GM19099 (cell line): ENCODE measurements around the gene NF1.

Source experiments
- POLR2A ChIP-seq: IDR thresholded peaks from 3 replicates; pipeline ENCODE4 v1.6.1; 2011; ENCODE audit warnings: low read depth; ENCODE audit not compliant: insufficient read length; ENCODE audit errors: extremely low read depth

The NF1 gene, protein sequence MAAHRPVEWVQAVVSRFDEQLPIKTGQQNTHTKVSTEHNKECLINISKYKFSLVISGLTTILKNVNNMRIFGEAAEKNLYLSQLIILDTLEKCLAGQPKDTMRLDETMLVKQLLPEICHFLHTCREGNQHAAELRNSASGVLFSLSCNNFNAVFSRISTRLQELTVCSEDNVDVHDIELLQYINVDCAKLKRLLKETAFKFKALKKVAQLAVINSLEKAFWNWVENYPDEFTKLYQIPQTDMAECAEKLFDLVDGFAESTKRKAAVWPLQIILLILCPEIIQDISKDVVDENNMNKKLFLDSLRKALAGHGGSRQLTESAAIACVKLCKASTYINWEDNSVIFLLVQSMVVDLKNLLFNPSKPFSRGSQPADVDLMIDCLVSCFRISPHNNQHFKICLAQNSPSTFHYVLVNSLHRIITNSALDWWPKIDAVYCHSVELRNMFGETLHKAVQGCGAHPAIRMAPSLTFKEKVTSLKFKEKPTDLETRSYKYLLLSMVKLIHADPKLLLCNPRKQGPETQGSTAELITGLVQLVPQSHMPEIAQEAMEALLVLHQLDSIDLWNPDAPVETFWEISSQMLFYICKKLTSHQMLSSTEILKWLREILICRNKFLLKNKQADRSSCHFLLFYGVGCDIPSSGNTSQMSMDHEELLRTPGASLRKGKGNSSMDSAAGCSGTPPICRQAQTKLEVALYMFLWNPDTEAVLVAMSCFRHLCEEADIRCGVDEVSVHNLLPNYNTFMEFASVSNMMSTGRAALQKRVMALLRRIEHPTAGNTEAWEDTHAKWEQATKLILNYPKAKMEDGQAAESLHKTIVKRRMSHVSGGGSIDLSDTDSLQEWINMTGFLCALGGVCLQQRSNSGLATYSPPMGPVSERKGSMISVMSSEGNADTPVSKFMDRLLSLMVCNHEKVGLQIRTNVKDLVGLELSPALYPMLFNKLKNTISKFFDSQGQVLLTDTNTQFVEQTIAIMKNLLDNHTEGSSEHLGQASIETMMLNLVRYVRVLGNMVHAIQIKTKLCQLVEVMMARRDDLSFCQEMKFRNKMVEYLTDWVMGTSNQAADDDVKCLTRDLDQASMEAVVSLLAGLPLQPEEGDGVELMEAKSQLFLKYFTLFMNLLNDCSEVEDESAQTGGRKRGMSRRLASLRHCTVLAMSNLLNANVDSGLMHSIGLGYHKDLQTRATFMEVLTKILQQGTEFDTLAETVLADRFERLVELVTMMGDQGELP (N-terminal part only)

DNA sequence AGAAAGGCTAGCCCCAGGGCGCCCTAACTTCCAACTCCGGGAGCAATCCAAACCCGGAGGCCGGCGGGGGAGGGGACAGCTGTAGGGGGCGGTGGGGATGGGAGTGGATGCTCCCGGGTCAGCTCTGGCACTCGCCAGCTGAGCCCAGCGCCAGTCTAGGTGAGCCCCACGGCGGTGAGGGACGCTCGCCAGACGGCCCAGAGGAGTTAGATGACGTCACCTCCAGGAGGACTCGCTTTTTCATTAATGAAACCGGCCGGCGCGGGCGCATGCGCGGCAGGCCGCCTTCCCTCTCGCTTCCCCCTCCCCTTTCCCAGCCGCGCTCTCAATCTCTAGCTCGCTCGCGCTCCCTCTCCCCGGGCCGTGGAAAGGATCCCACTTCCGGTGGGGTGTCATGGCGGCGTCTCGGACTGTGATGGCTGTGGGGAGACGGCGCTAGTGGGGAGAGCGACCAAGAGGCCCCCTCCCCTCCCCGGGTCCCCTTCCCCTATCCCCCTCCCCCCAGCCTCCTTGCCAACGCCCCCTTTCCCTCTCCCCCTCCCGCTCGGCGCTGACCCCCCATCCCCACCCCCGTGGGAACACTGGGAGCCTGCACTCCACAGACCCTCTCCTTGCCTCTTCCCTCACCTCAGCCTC lies at the start of gene NF1:
Gene NF1 (plus strand): TSS at position 378 of the 636 bp plus-strand sequence. CDS start 333 bp downstream, outside the sequence.
- peak; percentile 57 for TF ChIP-seq POLR2A

DNA sequence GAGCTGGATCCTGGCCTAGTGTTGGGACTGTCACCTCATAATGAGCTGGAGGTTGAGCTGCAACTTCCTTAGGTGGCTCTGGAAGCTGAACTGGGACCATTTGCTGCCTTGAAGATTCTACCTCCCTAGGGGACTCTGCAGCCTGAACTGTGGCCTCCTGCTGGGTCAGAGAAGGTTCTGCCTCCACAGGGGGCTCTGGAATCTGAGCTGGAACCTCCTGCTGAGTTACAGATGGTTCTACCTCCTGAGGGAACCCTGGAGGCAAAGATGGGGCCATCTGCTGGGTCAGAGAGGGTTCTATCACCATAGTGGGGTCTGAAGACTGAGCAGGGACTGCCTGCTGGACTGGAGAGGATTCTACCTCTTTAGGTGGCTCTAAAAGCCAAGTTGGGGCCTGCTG lies 46.6 kb upstream of the NF1 start:
- TF ChIP-seq POLR2A: no peak

DNA sequence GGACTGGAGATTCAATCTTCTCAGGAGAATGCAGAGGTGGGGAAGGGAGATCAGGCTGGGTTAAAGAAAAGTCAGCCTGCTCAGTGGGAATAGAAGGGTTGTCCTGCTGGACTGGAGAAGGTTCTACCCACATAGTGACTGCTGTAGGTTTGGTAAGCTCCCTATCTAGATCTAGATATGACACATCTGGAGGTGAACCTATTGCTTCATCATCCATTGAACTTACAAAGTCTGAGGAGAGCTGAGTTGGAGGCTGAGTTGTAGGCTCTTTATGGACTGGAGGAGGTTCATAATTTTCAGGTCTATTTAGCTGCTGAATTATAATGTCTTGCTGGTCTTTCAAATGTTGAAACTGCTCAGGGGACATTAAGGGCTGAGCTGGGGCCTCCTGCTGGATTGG lies 46.0 kb upstream of the NF1 start:
- TF ChIP-seq POLR2A: no peak

DNA sequence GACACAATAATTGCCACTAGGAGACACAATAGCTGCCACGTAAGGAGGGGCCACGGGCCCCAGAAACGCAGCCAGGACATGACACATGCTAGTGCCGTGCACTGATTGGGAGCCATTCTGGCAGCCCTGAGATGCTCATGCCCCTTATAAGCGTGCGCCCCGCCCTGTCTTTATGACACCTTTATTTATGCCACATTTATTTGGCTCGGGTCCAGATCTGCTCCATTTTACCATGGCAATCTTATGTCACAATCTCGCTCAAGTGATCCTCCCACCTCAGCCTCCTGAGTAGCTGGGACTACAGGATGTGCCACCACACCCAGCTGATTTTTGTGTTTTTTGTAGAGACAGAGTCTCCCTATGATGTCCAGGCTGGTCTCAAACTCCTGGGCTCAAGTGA lies 43.8 kb upstream of the NF1 start:
- no peak for TF ChIP-seq POLR2A

GRCh38 chr17:31051506-31051905 lies 43.3 kb upstream of the NF1 start:
- TF ChIP-seq POLR2A: no peak

GRCh38 chr17:31052187-31052889 lies 42.4 kb upstream of the NF1 start:
- no peak for TF ChIP-seq POLR2A

DNA sequence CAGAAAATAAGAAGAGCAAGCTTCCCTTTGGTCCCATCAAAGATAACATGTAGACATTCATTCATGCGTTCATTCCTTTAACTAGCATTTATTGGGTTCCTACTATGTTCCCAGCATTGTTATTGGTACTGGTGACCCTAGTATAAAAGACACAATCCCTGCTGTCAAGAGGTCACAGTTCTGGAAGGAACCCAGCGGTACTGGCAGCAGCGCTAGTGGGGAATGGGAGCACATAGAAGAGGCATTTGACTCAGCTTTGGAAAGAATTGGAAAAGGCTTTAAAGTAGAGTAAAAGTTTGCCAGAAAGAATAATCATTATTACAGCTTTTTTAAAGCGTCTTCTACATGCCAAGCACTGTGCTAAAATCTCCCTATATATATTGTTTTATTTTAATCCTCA lies 41.7 kb upstream of the NF1 start:
- no peak for TF ChIP-seq POLR2A

DNA sequence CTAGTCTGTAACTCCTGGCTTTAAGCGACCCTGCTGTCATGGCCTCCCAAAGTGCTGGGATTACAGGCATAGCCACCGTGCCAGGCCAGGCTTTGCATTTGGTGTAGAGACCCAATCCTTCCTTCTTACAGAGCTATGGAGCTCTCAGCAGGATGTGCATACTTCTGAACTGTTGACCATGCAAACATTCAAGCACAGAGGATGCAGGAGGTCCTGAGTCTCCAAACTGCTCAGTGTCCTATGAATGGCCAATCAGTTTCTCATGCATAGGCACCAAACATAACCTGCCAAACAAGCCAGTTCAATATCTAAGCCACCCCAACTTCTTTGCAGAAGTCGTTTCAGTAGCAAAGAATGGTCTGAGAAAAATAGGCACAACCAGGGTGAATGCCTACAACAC lies 40.0 kb upstream of the NF1 start:
- TF ChIP-seq POLR2A: no peak

GRCh38 chr17:31058976-31059375 lies 35.8 kb upstream of the NF1 start:
- TF ChIP-seq POLR2A: no peak

DNA sequence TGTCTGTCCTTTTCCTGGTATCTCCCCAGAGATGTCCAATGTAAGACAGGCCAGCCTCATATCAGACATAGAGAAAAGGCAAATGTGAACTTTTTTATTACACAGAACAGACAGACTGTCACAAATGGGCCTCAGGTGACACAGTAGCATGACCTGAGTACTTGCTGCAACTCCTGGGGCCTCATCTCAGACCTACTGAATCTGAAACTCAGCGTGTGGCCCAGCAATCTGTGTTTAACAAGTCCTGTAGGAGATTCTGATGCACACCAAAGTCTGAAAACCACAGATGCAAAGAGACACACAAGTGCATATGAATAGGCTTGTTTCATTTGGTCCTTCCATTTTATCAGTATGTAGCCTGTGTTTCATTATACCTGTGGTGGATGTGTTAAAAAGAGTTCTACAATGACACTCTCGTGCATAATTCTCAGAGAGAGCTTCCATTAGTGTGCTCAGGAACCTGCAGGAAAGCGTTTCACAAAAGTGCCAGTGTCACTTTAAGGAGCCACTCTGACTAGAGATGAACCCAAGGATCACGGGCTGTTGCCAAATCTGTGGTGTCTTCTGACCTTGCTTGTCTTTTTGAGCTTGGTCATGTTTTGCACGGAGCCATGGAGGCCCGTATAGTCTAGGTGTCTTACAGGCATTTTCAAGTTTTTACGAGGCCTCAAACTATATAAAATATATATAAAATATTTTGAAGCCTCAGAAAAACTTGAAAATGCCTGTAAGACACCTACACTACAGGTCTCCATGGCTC lies 33.8 kb upstream of the NF1 start:
- no peak for TF ChIP-seq POLR2A

- no peak for TF ChIP-seq POLR2A
Measured at GRCh38 chr17:31061678-31062077, 33.1 kb upstream of the NF1 start.

GRCh38 chr17:31062346-31062745 lies 32.4 kb upstream of the NF1 start:
- TF ChIP-seq POLR2A: no peak

- no peak for TF ChIP-seq POLR2A
Measured at GRCh38 chr17:31064707-31065106, 30.1 kb upstream of the NF1 start.

GRCh38 chr17:31067691-31068184 lies 27.0 kb upstream of the NF1 start:
- TF ChIP-seq POLR2A: no peak

- TF ChIP-seq POLR2A: no peak
Measured at GRCh38 chr17:31068291-31068690, 26.5 kb upstream of the NF1 start.
